Anterior cingulate cortex (tissue), 58 donors: ENCODE results near the gene FHIT.
A peak's percentile ranks its signal among the peaks of the same experiment; 100 is the strongest.

ENCODE experiments used
- DNase-seq, 58 donors: peaks; one replicate each; lab custom pipeline; 2025; lab: John Stamatoyannopoulos, UW

Gene FHIT

GRCh38 chr3:60884005-60884404 lies 367.2 kb downstream of the FHIT start:
- DNase-seq = no peak

GRCh38 chr3:60877188-60877587 lies 374.1 kb downstream of the FHIT start:
- no peak for DNase-seq

GRCh38 chr3:60870396-60870795 lies 380.9 kb downstream of the FHIT start:
- DNase-seq = no peak

- no peak for DNase-seq
These were observed 384.1 kb downstream of the FHIT start for GRCh38 chr3:60867200-60867599.

- no peak for DNase-seq
These were observed 394.8 kb downstream of the FHIT start for GRCh38 chr3:60856257-60857046.

- DNase-seq = no peak
These were observed 396.0 kb downstream of the FHIT start for GRCh38 chr3:60855250-60855649.

GRCh38 chr3:60854791-60855190 lies 396.5 kb downstream of the FHIT start:
- no peak for DNase-seq

- no peak for DNase-seq
These were observed 403.5 kb downstream of the FHIT start for GRCh38 chr3:60847791-60848190.

- DNase-seq = no peak
These were observed 407.0 kb downstream of the FHIT start for GRCh38 chr3:60844256-60844655.

GRCh38 chr3:60841355-60841754 lies 409.9 kb downstream of the FHIT start:
- no peak for DNase-seq

GRCh38 chr3:60839246-60839645 lies 412.0 kb downstream of the FHIT start:
- DNase-seq = peak in 29 of 58 donors; percentile 0 to 38 (median 8)

GRCh38 chr3:60835796-60836195 lies 415.5 kb downstream of the FHIT start:
- DNase-seq = no peak

GRCh38 chr3:60829058-60829457 lies 422.2 kb downstream of the FHIT start:
- no peak for DNase-seq

GRCh38 chr3:60827666-60828065 lies 423.6 kb downstream of the FHIT start:
- no peak for DNase-seq

GRCh38 chr3:60826511-60826910 lies 424.7 kb downstream of the FHIT start:
- no peak for DNase-seq

- no peak for DNase-seq
These were observed 438.8 kb downstream of the FHIT start for GRCh38 chr3:60812502-60812901.

- no peak for DNase-seq
These were observed 440.4 kb downstream of the FHIT start for GRCh38 chr3:60810881-60811280.

- no peak for DNase-seq
These were observed 441.2 kb downstream of the FHIT start for GRCh38 chr3:60809857-60810610.

- peak in 51 of 58 donors; percentile 2 to 82 (median 39) for DNase-seq
These were observed 447.8 kb downstream of the FHIT start for GRCh38 chr3:60803216-60804173.

GRCh38 chr3:60801307-60801706 lies 449.9 kb downstream of the FHIT start:
- no peak for DNase-seq

GRCh38 chr3:60798456-60798855 lies 452.8 kb downstream of the FHIT start:
- DNase-seq = no peak
